ENCODE data around the gene KCNE3. TPM values are rescaled to one million over a fixed set of nuclear protein-coding genes. Genes with fewer than 3 reads are reported as not detected.

The KCNE3 gene
- total RNA-seq, 1 experiment from 2014 or later = not detected

GRCh38 chr11:74444173-74444826 lies 23.0 kb downstream of the KCNE3 start (continued):
- TF ChIP-seq, protein P1, sequence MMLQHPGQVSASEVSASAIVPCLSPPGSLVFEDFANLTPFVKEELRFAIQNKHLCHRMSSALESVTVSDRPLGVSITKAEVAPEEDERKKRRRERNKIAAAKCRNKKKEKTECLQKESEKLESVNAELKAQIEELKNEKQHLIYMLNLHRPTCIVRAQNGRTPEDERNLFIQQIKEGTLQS (IDR thresholded peaks at IDR 0.05) = no peak
- TF ChIP-seq EZH2phosphoT487 (IDR thresholded peaks at IDR 0.05; ENCODE audit: borderline replicate concordance) = no peak
- TF ChIP-seq, protein P2, sequence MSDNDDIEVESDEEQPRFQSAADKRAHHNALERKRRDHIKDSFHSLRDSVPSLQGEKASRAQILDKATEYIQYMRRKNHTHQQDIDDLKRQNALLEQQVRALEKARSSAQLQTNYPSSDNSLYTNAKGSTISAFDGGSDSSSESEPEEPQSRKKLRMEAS (IDR thresholded peaks at IDR 0.05) = no peak
- TF ChIP-seq SIN3A (IDR thresholded peaks at IDR 0.05; ENCODE audit: low read depth) = no peak
- no peak for TF ChIP-seq SRF (IDR thresholded peaks at IDR 0.05; ENCODE audit: low read depth)
- no peak for TF ChIP-seq CEBPB (IDR thresholded peaks at IDR 0.05; ENCODE audit: low read depth)

DNA sequence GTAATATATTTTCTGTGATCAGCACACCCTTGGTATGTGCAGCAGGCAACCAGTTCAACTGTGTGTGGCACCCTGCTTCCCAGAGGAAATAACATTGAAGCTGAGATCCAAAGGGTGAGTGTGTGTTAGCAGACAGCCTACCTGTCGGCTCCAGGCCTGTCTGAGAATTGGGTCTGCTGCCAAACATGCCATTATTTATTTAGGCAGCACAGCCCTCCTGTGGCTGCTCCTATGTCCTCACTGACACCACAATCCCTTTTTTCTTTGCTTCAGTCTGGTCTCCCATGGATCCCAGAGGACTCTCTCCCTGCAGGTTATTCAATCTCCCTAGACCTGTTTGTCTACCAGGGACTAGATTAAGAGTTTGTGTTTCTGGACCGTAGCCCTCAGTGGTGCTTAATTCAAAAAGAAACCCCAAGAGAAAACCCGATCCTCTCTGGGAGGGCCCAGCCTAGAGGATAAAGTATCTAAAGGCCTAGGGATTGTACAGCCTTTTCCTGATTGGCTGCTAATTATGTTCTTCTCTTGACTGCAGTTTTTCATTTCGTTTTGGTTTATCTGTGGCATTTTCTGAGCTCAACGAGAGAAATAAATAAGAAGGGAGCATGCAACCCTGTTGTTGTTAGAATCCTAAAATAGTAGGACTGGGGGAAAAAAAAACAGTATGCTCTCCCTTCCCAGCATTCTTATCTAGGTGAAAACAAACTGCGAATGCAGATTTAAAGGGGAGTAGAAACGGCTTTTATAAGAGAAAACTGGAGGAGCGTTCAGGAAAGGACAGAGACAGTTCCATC lies 24.1 kb downstream of the KCNE3 start:
- intact Hi-C loops (cut with micrococcal nuclease) = no loop called here
- H3K4me3 ChIP-seq (replicated peaks in 1 of 2; ENCODE audit: low read depth in 1 of 2, low read length in 2 of 2) = no peak overlapping the region
- no peaks in the 10 kb centered on the region for H3K27me3 ChIP-seq (ENCODE audit: insufficient read depth, low read length)
- H3K9me2 ChIP-seq (ENCODE audit: insufficient read depth) = no peaks in the 10 kb centered on the region
- POLR2A ChIA-PET = no interaction called here
- ATAC-seq = peak; percentile 68
- TF ChIP-seq POLR2AphosphoS5 (IDR thresholded peaks at IDR 0.05; ENCODE audit: low read depth, low read length) (no peak), RAD21 (IDR thresholded peaks at IDR 0.05; ENCODE audit: low read depth) (peak; percentile 77)
- TF ChIP-seq, protein P3, sequence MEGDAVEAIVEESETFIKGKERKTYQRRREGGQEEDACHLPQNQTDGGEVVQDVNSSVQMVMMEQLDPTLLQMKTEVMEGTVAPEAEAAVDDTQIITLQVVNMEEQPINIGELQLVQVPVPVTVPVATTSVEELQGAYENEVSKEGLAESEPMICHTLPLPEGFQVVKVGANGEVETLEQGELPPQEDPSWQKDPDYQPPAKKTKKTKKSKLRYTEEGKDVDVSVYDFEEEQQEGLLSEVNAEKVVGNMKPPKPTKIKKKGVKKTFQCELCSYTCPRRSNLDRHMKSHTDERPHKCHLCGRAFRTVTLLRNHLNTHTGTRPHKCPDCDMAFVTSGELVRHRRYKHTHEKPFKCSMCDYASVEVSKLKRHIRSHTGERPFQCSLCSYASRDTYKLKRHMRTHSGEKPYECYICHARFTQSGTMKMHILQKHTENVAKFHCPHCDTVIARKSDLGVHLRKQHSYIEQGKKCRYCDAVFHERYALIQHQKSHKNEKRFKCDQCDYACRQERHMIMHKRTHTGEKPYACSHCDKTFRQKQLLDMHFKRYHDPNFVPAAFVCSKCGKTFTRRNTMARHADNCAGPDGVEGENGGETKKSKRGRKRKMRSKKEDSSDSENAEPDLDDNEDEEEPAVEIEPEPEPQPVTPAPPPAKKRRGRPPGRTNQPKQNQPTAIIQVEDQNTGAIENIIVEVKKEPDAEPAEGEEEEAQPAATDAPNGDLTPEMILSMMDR (IDR thresholded peaks at IDR 0.05 in 2 of 3, conservative IDR thresholded peaks at IDR 0.05 in 1 of 3; ENCODE audit: borderline replicate concordance in 1 of 3, insufficient read depth in 1 of 3, low read depth in 2 of 3, low read length in 2 of 3) = peak; percentile 14 to 53 (median 32); a peak in 4 of 6 replicates
- H3K9ac ChIP-seq (ENCODE audit: low read length) = no peak overlapping the region
- no peaks in the 10 kb centered on the region for H3K9me3 ChIP-seq (ENCODE audit: control insufficient read depth in 1 of 2, insufficient read depth in 1 of 2, low read depth in 1 of 2, low read length in 2 of 2)
- no peaks in the 10 kb centered on the region for H4K20me1 ChIP-seq (ENCODE audit: insufficient read depth)
- no peaks in the 10 kb centered on the region for H3K79me2 ChIP-seq (ENCODE audit: insufficient read depth, low read length)
- no peak overlapping the region for H2AFZ ChIP-seq (ENCODE audit: low read depth, low read length, poor library complexity, severe bottlenecking)
- 0 out of 4 replicates have a peak, but pooled peaks cover 0 to 8% of the 10 kb centered on the region in 2 experiments for H3K4me1 ChIP-seq (ENCODE audit: control insufficient read depth in 1 of 2, insufficient read depth in 2 of 2, low read length in 2 of 2)
- RAD21 ChIA-PET (ENCODE audit: low non-redundant PET in 1 of 2, low total read pairs in 2 of 2, uncharacterized antibody in 2 of 2, unreplicated experiment in 2 of 2) = no interaction called here
- CTCF ChIA-PET = interaction anchor here (0.7 to 1.9 kb wide), 5 partner anchors 10 to 188 kb away, joined by 3 to 11 read pairs (median 5); no protein-coding TSS in a partner anchor
- H3K36me3 ChIP-seq (ENCODE audit: control insufficient read depth in 1 of 2, insufficient read depth in 2 of 2, low read length in 2 of 2) = no peaks in the 10 kb centered on the region
- peak; percentile 19 for DNase-seq (ENCODE audit: low read depth, low spot score)
- no TSS peak for BruUV-seq (replicated peaks)
- no peak overlapping the region for H3K27ac ChIP-seq (ENCODE audit: low read depth, low read length)
- no peak overlapping the region for H3K4me2 ChIP-seq (ENCODE audit: low read length)

Measured in HCT116 (cell line).